ENCODE data around the gene SPZ1.

- TF ChIP-seq, protein P1, sequence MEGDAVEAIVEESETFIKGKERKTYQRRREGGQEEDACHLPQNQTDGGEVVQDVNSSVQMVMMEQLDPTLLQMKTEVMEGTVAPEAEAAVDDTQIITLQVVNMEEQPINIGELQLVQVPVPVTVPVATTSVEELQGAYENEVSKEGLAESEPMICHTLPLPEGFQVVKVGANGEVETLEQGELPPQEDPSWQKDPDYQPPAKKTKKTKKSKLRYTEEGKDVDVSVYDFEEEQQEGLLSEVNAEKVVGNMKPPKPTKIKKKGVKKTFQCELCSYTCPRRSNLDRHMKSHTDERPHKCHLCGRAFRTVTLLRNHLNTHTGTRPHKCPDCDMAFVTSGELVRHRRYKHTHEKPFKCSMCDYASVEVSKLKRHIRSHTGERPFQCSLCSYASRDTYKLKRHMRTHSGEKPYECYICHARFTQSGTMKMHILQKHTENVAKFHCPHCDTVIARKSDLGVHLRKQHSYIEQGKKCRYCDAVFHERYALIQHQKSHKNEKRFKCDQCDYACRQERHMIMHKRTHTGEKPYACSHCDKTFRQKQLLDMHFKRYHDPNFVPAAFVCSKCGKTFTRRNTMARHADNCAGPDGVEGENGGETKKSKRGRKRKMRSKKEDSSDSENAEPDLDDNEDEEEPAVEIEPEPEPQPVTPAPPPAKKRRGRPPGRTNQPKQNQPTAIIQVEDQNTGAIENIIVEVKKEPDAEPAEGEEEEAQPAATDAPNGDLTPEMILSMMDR (conservative IDR thresholded peaks at IDR 0.05) = no peak
- TF ChIP-seq EZH2 (IDR thresholded peaks at IDR 0.05; ENCODE audit: low read depth) = no peak
Measured at GRCh38 chr5:80318212-80318611, 1.6 kb upstream of the SPZ1 start.
